Stimulated activated CD8-positive, alpha-beta memory T cell treated with anti-CD3 and anti-CD28 coated beads, Interleukin-2, amount 100 ng/mL, for 1 hour (primary cell): Measurements from ENCODE around the gene CTPS2.

ENCODE experiments used
- DNase-seq, 2 donors: peaks; one replicate each; pipeline ENCODE4 v3.0.0-alpha.2; 2020; ENCODE audit warnings: low read depth in 2 of 2

The CTPS2 gene

DNA sequence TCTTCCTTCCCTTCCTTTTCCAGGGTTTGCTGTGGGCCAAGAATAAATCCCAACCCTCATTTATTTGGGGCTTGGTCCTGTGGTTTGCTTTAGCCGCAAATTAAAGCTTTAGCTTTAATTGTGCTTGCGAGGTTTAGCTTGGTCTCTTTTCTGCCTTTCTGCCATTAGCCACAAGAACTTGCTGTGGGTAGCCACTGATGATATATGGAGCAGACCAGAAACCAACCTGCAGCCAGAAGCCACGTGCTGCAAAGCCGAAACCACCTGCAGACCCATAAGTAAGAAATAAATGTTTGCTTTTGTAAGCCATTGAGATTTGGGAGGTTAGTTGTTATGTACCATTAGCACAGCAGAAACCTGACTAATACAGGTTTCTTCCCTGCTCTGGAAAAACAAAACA lies 152.3 kb downstream of the CTPS2 start:
- DNase-seq = no peak

DNA sequence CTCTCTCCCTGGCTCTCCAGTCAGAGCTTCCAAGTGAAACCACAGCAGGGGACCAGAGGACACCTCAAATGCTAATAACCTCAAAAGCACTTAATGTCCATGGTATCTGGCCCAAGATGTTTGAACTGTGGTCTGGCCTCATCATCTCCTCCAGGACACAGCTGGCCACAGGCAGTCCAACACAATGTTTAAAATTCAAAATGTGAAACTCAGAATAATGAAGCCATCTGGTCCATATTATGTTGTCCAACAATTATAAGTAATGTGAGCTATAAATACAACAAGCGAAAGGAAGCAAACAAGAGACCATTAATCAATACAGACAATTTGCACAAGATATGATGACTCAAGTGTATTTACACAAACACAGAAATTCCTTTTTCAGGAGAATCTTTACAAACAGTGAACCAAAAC lies 153.3 kb downstream of the CTPS2 start:
- no peak for DNase-seq

DNA sequence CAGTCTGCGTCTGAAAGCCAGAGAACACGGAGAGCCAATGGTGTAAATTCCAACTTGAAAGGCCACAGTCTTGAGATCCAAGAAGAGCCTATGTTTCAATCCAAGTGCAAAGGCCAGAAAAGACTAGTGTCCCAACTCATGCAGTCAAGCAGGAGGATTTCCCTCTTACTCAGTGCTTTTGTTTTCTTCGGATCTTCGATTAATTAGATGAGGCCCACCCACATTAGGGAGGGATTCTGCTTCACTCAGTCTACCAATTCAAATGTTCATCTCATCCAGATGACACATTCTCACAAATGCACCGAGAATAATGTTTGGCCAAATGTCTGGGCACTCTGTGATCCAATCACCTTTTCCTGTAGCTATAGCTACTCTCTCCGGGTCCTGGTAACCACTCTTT lies 154.0 kb downstream of the CTPS2 start:
- no peak for DNase-seq

DNA sequence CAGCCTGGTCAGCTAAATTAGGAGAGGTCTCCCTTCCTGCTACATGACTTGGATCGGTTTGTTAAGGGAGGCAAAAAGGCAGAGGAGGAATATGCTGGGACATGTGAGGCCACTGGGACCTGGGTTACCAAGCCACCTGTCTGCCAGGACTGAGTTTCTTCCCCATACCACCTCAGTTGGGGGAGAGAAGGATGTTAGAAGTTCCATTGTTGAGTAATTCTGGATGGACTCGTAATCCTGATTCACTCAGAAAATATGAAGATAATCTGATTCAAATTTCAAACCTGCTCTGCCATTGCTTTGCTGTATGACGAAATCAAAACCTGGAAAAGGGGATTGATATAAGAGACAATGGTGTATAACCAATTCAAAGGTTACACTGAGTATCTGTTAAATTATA lies 159.9 kb downstream of the CTPS2 start:
- DNase-seq = no peak

DNA sequence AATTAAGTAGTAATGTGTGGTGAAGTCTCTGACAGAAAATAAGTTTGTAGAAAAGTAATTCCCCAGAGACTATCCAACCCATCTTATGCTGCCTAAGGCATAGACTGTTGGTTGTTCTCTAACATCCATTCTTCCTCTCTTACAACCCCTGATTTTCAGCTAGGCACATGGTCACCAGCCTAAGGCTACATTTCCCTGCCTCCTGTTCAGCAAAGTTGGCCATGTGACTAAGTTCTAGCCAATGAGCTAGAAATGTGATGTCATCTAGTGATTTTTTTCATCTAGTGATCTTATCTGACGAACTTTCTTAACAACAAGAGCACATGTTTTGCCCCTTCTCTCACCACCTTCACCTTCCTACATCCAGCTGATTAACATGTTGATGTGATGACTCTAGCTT lies 164.8 kb downstream of the CTPS2 start:
- no peak for DNase-seq

DNA sequence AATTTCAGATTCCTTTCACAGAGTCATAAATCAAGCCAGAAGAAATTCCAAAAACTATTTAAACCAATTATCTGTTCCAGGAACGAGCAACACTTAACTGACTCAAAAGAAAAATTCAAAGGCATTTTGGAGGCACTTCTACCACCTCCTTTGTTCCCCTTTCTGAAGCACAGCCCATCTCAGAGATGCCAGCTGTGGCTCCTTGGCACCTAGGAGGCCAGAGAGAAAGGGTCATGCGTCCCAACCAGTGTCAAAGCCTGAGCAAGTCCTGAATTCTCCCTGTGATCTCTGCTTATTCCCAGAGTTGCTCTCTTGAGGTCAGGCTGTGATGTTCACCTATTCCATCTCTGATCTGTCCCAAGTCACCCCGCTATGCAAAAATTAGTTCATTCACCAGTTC lies 167.5 kb downstream of the CTPS2 start:
- no peak for DNase-seq
